Liver (tissue), 9 donors: Measurements from ENCODE around the gene C19orf47. TPM values are rescaled to one million over a fixed set of nuclear protein-coding genes. Genes with fewer than 3 reads are reported as not detected.

Experiments used
- DNase-seq: peaks from one replicate; pipeline ENCODE4 v3.0.0-alpha.2; 2017; ENCODE audit warnings: low spot score
- H3K27ac ChIP-seq, 2 donors: one replicate each; pipeline ENCODE4 v1.7.0; 2013; ENCODE audit warnings: inconsistent platforms in 2 of 2, low read length in 2 of 2, control low read depth in 1 of 2, low read depth in 1 of 2, mild to moderate bottlenecking in 1 of 2
- H3K27me3 ChIP-seq, 4 donors: one replicate each; pipeline versions ENCODE4 v1.6.1 to v1.7.0; 2013; ENCODE audit warnings: low read length in 3 of 4, inconsistent platforms in 1 of 4, mild to moderate bottlenecking in 1 of 4, moderate library complexity in 1 of 4; ENCODE audit not compliant: control insufficient read depth in 4 of 4, insufficient read depth in 4 of 4
- H3K36me3 ChIP-seq, 4 donors: one replicate each; pipeline versions ENCODE4 v1.6.1 to v1.7.0; 2013; ENCODE audit warnings: low read length in 3 of 4, mild to moderate bottlenecking in 3 of 4, low read depth in 1 of 4, moderate library complexity in 1 of 4; ENCODE audit not compliant: control insufficient read depth in 4 of 4, insufficient read depth in 3 of 4
- H3K4me1 ChIP-seq, 4 donors: one replicate each; pipeline versions ENCODE4 v1.6.1 to v1.7.0; 2013; ENCODE audit warnings: low read length in 3 of 4, mild to moderate bottlenecking in 3 of 4, moderate library complexity in 1 of 4; ENCODE audit not compliant: control insufficient read depth in 4 of 4, insufficient read depth in 4 of 4
- H3K4me3 ChIP-seq, 3 donors: one replicate each; pipeline versions ENCODE4 v1.6.1 to v1.7.0; 2013; ENCODE audit warnings: low read length in 3 of 3, control low read depth in 1 of 3, low read depth in 1 of 3, mild to moderate bottlenecking in 1 of 3
- H3K9ac ChIP-seq, 2 donors: one replicate each; pipeline ENCODE4 v1.7.0; 2013; ENCODE audit warnings: low read length in 2 of 2, mild to moderate bottlenecking in 2 of 2, moderate library complexity in 2 of 2, control low read depth in 1 of 2, low read depth in 1 of 2
- H3K9me3 ChIP-seq, 4 donors: one replicate each; pipeline versions ENCODE4 v1.6.1 to v1.7.0; 2013; ENCODE audit warnings: low read length in 3 of 4; ENCODE audit not compliant: control insufficient read depth in 4 of 4
- EGR1 ChIP-seq, 2 donors: IDR thresholded peaks; 2 replicates each; pipeline ENCODE4 v1.6.1; 2016 to 2018; ENCODE audit warnings: antibody characterized with exemption in 2 of 2, low read depth in 2 of 2
- FOXA1 ChIP-seq: IDR thresholded peaks from 2 replicates; pipeline ENCODE4 v1.6.1; 2016; ENCODE audit warnings: antibody characterized with exemption
- FOXA2 ChIP-seq: IDR thresholded peaks from 2 replicates; pipeline ENCODE4 v1.6.1; 2016; ENCODE audit warnings: antibody characterized with exemption
- GABPA ChIP-seq, 2 donors: IDR thresholded peaks in 1 of 2; conservative IDR thresholded peaks in 1 of 2; 2 replicates each; pipeline ENCODE4 v1.6.1; 2016; ENCODE audit warnings: antibody characterized with exemption in 2 of 2, mild to moderate bottlenecking in 1 of 2, moderate library complexity in 1 of 2
- HNF4A ChIP-seq, 2 donors: conservative IDR thresholded peaks; 2 replicates each; pipeline ENCODE4 v1.6.1; 2016; ENCODE audit warnings: antibody characterized with exemption in 2 of 2, mild to moderate bottlenecking in 2 of 2
- HNF4G ChIP-seq: IDR thresholded peaks from 2 replicates; pipeline ENCODE4 v1.6.1; 2016; ENCODE audit warnings: antibody characterized with exemption
- JUND ChIP-seq, 2 donors: IDR thresholded peaks; 2 replicates each; pipeline ENCODE4 v1.6.1; 2016; ENCODE audit warnings: antibody characterized with exemption in 2 of 2
- NR2F2 ChIP-seq: IDR thresholded peaks from 2 replicates; pipeline ENCODE4 v1.6.1; 2016; ENCODE audit warnings: antibody characterized with exemption
- RAD21 ChIP-seq, 2 donors: IDR thresholded peaks; 2 replicates each; pipeline ENCODE4 v1.6.1; 2016; ENCODE audit warnings: antibody characterized with exemption in 2 of 2, mild to moderate bottlenecking in 2 of 2
- RXRA ChIP-seq, 2 donors: IDR thresholded peaks; 2 replicates each; pipeline ENCODE4 v1.6.1; 2017 to 2018; ENCODE audit warnings: antibody characterized with exemption in 2 of 2, mild to moderate bottlenecking in 1 of 2
- TAF1 ChIP-seq: conservative IDR thresholded peaks from 2 replicates; pipeline ENCODE4 v1.6.1; 2016; ENCODE audit warnings: antibody characterized with exemption, mild to moderate bottlenecking
- WGBS: extraction: QIAGEN DNeasy Blood & Tissue Kit; methylation state at CpG from one replicate; pipeline ENCODE4 v1.1.7; 2013; 5-methylcytosine and 5-hydroxymethylcytosine counted together
- polyA plus RNA-seq, 2 donors: library from polyadenylated mRNA; stranded (reverse) in 1 of 2; unstranded in 1 of 2; fragments of 200-250 nt in 1 of 2; fragments of >200 nt in 1 of 2; fragmentation: Nextera tagmentation in 1 of 2; extraction: Ambion mirVana in 1 of 2; gene quantifications; one replicate each; pipeline versions ENCODE4 v1.2.1 to v1.2.3, GENCODE V29; 2013 to 2015
- total RNA-seq, 2 donors: library from RNA; depleted of rRNA; stranded (reverse); fragments of >200 nt; gene quantifications; one replicate each; pipeline ENCODE4 v1.2.3, GENCODE V29; 2014
- TF ChIP-seq, protein P1 (sequence below): fragments of 150-350 bp; IDR thresholded peaks from 2 replicates; pipeline ENCODE4 v1.5.1; 2017; ENCODE audit warnings: improper control_type of control experiment, low read depth, low read length; ENCODE audit not compliant: missing input control
- TF ChIP-seq, protein P2 (sequence below): IDR thresholded peaks from 2 replicates; pipeline ENCODE4 v1.6.1; 2016; ENCODE audit warnings: antibody characterized with exemption
- donor health status: healthy.
- donor health status: healthy.
- donor health status: healthy.
- donor health status: healthy.
- donor health status: healthy.

C19orf47 gene
- total and polyA plus RNA-seq, 4 donors = 3.9 to 6.0 (median 5.0) TPM

DNA sequence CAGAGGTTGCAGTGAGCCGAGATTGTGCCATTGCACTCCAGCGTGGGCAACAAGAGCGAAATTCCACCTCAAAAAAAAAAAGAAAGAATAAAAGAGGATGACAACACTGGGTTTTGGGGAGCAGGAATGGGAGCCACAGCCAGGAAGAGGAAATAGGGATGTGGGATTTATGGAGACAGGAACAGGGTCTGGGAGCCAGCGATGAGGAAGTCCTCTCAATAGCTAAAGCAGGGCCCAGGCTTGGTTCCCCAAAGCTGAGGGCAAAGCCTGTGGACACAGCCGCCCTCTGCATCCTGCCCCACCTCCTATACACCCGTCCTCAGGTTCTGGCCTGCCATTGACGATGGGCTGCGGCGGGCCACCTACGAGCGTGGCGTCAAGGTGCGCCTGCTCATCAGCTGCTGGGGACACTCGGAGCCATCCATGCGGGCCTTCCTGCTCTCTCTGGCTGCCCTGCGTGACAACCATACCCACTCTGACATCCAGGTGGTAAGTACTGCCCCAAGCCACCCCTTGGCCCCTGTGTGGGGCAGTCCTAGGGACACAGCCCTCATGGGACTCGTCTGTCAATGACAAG lies 28.2 kb upstream of the C19orf47 start:
- Histone ChIP-seq H3K9ac (no peak overlapping the region), H3K27me3 (no peaks in the 10 kb centered on the region), H3K4me1 (no peaks in the 10 kb centered on the region), H3K36me3 (peaks cover 5 to 50% (median 14%) of the 10 kb centered on the region in 4 donors), H3K27ac (no peak overlapping the region), H3K9me3 (no peaks in the 10 kb centered on the region), H3K4me3 (no peak overlapping the region)
- WGBS = 95% methylated on average over 17 of the region's 17 CpGs
- DNase-seq = no peak
- TF ChIP-seq RXRA (IDR thresholded peaks at IDR 0.05) = no peak

DNA sequence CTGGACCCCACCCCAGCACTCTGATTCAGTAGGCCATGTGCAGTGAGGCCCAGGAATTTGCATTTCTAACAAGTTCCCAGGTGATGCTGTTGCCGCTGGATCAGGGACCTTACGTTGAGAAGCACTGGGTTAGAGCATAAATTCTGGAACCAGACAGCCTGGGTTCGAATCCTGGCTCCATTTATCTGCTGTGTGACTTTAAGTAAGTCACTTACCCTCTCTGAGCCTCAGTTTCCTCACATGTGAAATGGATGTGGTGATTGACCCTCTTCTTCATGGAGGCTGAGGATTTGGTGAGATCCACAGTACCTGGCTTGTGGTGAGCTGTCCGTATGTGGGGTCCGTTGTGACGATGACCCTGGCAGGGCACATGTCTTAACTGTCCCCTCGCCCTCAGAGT lies 25.9 kb upstream of the C19orf47 start:
- 96% methylated on average over 7 of the region's 7 CpGs for WGBS
- Histone ChIP-seq H3K27me3 (no peaks in the 10 kb centered on the region), H3K27ac (no peak overlapping the region), H3K36me3 (peaks cover 5 to 62% (median 20%) of the 10 kb centered on the region in 4 donors), H3K4me3 (no peak overlapping the region), H3K4me1 (no peaks in the 10 kb centered on the region), H3K9me3 (no peaks in the 10 kb centered on the region), H3K9ac (no peak overlapping the region)
- no peak for TF ChIP-seq RXRA (IDR thresholded peaks at IDR 0.05)
- TF ChIP-seq, protein P1, sequence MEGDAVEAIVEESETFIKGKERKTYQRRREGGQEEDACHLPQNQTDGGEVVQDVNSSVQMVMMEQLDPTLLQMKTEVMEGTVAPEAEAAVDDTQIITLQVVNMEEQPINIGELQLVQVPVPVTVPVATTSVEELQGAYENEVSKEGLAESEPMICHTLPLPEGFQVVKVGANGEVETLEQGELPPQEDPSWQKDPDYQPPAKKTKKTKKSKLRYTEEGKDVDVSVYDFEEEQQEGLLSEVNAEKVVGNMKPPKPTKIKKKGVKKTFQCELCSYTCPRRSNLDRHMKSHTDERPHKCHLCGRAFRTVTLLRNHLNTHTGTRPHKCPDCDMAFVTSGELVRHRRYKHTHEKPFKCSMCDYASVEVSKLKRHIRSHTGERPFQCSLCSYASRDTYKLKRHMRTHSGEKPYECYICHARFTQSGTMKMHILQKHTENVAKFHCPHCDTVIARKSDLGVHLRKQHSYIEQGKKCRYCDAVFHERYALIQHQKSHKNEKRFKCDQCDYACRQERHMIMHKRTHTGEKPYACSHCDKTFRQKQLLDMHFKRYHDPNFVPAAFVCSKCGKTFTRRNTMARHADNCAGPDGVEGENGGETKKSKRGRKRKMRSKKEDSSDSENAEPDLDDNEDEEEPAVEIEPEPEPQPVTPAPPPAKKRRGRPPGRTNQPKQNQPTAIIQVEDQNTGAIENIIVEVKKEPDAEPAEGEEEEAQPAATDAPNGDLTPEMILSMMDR = no peak
- no peak for TF ChIP-seq FOXA1
- TF ChIP-seq, protein P2, sequence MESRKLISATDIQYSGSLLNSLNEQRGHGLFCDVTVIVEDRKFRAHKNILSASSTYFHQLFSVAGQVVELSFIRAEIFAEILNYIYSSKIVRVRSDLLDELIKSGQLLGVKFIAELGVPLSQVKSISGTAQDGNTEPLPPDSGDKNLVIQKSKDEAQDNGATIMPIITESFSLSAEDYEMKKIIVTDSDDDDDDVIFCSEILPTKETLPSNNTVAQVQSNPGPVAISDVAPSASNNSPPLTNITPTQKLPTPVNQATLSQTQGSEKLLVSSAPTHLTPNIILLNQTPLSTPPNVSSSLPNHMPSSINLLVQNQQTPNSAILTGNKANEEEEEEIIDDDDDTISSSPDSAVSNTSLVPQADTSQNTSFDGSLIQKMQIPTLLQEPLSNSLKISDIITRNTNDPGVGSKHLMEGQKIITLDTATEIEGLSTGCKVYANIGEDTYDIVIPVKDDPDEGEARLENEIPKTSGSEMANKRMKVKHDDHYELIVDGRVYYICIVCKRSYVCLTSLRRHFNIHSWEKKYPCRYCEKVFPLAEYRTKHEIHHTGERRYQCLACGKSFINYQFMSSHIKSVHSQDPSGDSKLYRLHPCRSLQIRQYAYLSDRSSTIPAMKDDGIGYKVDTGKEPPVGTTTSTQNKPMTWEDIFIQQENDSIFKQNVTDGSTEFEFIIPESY = no peak
- TF ChIP-seq EGR1 (IDR thresholded peaks at IDR 0.05; ENCODE audit: low read depth in 2 of 2) = no peak
- no peak for TF ChIP-seq GABPA (IDR thresholded peaks at IDR 0.05 in 1 of 2, conservative IDR thresholded peaks at IDR 0.05 in 1 of 2)
- no peak for TF ChIP-seq JUND (IDR thresholded peaks at IDR 0.05)
- DNase-seq = no peak

DNA sequence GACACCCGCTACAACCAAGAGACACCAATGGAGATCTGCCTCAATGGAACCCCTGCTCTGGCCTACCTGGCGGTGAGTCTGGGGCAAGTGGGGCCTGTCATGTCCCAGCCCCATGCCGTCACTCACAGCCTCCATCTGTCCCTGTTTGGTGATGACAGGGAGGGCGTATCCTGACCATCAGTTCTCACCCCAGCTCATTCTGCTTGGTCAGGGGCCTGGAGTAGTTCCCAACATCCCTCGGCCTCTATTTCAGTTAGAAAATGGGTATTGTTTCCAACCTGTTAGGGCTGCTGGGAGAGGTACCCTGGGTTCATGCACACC lies 23.6 kb upstream of the C19orf47 start:
- Histone ChIP-seq H3K4me1 (no peaks in the 10 kb centered on the region), H3K9ac (no peak overlapping the region), H3K4me3 (no peak overlapping the region), H3K27ac (no peak overlapping the region), H3K36me3 (peaks cover 5 to 53% (median 17%) of the 10 kb centered on the region in 4 donors), H3K9me3 (no peaks in the 10 kb centered on the region), H3K27me3 (no peaks in the 10 kb centered on the region)
- 98% methylated on average over 5 of the region's 5 CpGs for WGBS
- no peak for DNase-seq
- TF ChIP-seq JUND (IDR thresholded peaks at IDR 0.05) = no peak
- no peak for TF ChIP-seq TAF1
- TF ChIP-seq FOXA2 = no peak
- no peak for TF ChIP-seq RAD21 (IDR thresholded peaks at IDR 0.05)
- TF ChIP-seq, protein P1 = no peak
- TF ChIP-seq FOXA1 = no peak
- TF ChIP-seq HNF4A (conservative IDR thresholded peaks at IDR 0.05) = no peak
- TF ChIP-seq HNF4G = no peak
- TF ChIP-seq NR2F2 = no peak
- TF ChIP-seq EGR1 (IDR thresholded peaks at IDR 0.05; ENCODE audit: low read depth in 2 of 2) = no peak
- no peak for TF ChIP-seq RXRA (IDR thresholded peaks at IDR 0.05)
